GM21576 (cell line): Measurements from ENCODE around the gene HK3.
"Not testable (repeated sequence)": the region's sequence is repeated elsewhere in the genome, so short reads cannot be mapped to it uniquely, and the experiment has no call there.

Source experiments
- ATAC-seq: cut with Tn5 transposase; IDR thresholded peaks from one replicate; pipeline ENCODE4 v1.9.1; 2021; ENCODE audit warnings: mild to moderate bottlenecking, moderate library complexity; ENCODE audit not compliant: unreplicated experiment

The HK3 gene

DNA sequence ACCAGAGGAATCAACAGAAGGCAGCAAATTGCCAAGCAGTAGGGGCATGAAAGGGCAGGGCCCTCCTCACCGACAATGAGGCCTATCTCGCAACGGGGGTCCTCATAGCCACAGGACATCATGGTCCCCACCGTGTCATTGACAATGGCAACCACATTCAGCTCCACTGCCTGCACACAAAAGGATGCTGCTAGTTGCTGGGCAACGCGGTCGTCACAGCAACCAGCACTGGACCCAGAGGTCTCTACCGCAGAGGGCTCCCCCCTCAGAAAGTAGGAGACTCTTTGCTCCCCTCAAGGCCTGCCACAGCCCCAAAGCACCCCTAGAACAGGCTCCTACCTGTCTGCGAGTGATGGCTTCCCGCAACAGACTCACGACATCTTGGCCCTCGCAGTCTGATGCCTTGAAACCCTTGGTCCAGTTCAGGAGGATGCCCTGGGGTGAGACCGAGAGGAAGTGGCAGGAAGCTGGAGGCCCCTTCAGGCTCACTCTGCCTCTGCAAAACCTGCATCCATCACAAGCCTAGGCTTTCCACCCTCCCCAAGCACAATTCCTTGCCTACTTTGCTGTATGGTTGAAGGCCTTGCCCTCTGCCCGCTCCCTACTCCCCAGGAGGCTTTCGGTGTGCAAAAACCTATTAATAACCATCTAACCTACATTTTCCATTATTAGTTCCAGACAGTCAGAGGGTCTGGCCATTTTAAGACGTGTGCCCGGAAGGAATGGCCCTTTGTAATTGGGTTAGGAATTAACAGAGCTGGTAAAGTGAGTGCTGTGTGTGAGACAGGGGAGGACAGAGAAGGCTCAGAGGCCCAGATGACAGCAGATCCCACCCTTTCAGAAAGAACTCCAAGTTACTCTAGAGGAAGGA, 15.2 kb downstream of the HK3 start:
- ATAC-seq = no peak

DNA sequence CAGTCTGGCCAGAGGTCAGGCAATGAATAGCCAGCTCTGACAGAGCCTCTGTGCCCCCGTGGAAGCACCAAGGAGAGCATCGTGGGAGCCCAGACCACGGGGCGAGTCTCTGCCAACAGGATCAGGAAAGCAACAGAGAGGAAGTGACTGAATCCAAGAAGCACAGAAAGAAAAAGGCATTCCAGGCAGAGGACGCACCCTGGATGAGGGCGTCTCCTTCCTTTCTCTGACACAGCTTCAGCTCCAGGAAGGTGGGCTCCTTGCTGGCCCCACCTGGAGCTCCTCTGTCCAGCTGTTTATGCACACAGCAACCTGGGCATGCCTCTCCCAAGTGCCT, 16.6 kb downstream of the HK3 start:
- no peak for ATAC-seq

- ATAC-seq = no peak
Observed at GRCh38 chr5:176881816-176882566, 17.2 kb downstream of the HK3 start.

- no peak for ATAC-seq
Observed at GRCh38 chr5:176881021-176881749, 18.0 kb downstream of the HK3 start.

DNA sequence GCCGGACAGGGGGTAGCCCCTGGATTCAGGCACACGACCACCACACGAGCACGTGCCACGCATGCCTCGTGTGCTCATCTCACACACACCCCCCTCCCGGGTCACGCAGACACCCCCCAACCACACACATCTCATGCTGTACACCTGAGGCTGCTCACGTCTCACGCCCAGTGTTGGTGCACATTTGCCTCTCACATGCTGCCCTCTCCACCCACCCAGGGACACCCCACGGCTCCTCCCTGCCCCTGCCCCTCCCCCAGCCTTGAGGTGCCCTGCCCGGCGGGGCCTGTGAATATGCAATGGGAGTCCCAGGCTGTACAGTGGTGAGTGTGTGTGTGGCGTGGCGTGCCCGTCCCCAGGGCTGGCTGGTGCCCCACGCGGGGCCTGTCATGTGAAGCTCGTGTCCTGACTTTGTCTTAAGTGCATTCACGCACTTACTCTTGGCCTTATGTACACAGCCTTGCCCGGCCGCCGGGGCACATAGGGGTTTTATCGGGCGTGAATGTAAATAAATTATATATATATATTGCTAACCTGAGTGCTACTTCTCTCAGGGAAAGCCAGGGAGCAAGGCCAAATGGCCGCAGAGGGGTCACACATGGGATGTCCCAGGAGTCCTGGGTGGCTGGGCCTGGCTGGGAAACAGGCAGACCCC, 18.7 kb downstream of the HK3 start:
- ATAC-seq = no peak

GRCh38 chr5:176879663-176880361, 19.3 kb downstream of the HK3 start:
- ATAC-seq = no peak

GRCh38 chr5:176878906-176879662, 20.1 kb downstream of the HK3 start:
- no peak for ATAC-seq

- no peak for ATAC-seq
Observed at GRCh38 chr5:176878463-176878862, 20.7 kb downstream of the HK3 start.

DNA sequence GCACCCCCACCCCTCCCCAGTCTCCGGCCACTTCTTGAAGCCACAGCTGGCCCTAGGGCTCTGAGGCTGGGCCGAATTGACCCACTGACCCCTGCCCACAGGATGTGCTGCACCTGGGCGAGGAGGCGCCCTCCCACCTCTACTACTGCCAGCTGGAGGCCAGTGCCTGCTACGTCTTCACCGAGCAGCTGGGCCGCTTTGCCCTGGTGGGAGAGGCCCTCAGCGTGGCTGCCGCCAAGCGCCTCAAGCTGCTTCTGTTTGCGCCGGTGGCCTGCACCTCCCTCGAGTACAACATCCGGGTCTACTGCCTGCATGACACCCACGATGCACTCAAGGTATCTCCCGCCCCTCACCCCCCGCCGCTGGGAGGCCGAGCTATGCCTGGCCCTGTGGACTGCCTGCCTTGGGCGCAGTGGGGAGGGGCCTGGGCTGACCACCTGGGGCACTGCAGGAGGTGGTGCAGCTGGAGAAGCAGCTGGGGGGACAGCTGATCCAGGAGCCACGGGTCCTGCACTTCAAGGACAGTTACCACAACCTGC, 21.3 kb downstream of the HK3 start:
- no peak for ATAC-seq

- ATAC-seq = no peak
Observed at GRCh38 chr5:176876506-176877431, 22.4 kb downstream of the HK3 start.

- no peak for ATAC-seq
Observed at GRCh38 chr5:176875783-176876505, 23.2 kb downstream of the HK3 start.

DNA sequence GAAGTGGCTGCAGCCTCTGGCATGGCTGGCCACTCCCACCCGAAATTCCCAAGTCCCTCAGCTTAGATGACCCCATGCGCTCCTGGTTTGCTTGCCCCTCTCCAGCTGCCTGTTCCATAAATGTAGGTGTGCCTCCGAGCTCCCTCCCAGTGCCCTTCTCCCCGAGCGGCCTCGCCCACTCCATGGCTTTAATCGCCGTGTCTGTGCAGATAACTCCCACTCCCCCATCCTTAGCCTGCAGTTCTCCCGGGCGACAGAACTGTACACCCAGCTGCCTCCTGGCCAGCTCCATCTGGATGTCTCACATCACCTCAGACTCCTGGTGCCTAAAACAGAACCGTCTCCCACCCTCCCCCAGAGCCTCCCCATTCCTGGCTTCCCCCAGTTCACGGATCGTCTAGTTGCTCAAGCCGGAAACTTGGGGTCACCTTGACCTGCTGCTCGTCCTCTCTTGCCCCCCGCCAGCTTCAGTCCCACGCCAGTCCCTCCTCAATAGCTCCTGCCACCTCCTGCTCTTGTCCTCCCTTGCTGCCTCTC, 24.1 kb downstream of the HK3 start:
- no peak for ATAC-seq

GRCh38 chr5:176874198-176874780, 24.9 kb downstream of the HK3 start:
- no peak for ATAC-seq

DNA sequence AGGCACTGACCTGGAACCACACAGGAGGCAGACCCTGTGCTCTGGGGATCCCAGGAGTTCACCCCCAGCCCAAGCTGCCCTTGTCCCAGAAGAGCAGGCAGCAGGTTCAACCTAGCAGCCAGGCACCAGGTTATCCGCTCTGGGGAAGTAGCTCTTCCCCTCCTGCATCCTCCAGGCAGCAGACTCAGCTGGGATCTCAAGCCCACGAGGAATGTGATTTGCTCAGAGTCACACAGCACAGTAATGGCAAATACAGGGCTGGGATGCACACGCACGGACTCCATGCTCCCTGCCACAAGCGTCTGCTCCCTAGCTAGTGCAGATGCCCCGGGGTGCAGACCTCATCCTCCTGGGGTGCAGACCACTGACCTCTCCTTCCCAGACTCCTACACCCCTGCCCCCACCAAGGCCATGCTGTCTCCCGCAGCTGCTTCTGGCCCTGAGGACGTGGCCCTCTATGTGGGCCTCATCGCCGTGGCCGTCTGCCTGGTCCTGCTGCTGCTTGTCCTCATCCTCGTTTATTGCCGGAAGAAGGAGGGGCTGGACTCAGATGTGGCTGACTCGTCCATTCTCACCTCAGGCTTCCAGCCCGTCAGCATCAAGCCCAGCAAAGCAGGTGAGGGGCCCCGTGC, 25.5 kb downstream of the HK3 start:
- no peak for ATAC-seq

DNA sequence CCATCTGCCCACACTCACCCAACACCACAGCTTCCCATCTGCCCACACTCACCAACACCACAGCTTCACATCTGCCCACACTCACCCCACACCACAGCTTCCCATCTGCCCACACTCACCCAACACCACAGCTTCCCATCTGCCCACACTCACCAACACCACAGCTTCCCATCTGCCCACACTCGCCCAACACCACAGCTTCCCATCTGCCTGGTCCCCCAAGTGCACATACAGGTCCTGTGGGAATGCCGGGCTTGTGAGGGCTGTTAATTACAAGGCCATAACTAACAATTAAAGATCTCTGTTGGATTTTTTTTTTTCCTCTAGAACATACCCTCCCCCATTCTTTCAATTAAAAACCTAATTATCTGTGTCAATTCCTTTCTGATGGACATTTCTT, 26.1 kb downstream of the HK3 start:
- not testable (repeated sequence) for ATAC-seq

GRCh38 chr5:176872586-176872985, 26.6 kb downstream of the HK3 start:
- not testable (repeated sequence) for ATAC-seq

DNA sequence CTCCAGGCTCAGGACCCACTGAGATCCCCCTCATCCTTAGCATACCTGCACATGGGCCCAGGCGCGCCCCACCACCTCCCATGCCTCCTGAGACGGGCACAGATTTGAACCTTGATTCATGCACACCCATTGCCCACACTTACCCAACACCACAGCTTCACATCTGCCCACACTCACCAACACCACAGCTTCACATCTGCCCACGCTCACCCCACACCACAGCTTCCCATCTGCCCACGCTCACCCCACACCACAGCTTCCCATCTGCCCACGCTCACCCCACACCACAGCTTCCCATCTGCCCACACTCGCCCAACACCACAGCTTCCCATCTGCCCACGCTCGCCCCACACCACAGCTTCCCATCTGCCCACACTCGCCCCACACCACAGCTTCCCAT, 28.5 kb downstream of the HK3 start:
- ATAC-seq = not testable (repeated sequence)
